HG03565 (cell line): ENCODE data around the gene CTNNA3.
"Not testable (repeated sequence)": the region's sequence is repeated elsewhere in the genome, so short reads cannot be mapped to it uniquely, and the experiment has no call there.

ENCODE experiments used
- ATAC-seq: cut with Tn5 transposase; IDR thresholded peaks from one replicate; pipeline ENCODE4 v1.9.1; 2021; ENCODE audit warnings: mild to moderate bottlenecking, moderate library complexity; ENCODE audit not compliant: unreplicated experiment

The CTNNA3 gene

DNA sequence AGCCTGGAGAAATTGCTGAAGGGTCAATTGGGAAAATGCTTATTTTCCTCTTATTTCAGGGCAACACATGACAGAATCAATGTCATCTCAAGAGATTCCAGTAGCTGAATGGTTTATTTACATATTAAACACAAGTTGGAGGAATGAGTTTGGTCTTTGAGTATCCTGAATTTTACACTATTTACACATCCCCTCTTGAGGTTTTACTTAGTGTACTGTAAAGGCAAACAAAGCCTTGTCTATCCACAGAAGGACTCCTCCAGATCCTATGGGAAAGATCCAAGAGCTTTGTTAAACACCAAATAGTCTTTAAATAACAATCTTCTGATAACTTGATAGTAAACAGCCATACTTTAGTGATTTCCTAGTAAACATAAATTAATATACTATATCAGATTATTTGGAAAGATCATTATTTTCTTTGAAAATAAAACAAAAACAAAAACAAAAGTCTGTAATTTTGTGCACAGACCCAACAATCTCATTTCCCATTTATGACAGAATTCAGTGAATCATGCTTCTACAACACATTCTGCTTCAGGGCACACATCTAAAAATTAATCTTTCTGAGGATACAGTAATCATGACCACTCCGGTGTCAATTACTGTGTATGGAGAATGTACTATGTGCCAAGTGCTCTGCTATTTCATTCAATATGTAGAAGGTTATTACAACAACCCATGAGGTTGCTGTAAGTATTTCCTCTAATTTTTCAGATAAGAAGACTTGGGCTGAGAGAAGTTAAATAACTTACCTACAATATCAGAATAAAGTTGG, 1345.2 kb downstream of the CTNNA3 start:
- no peak for ATAC-seq

DNA sequence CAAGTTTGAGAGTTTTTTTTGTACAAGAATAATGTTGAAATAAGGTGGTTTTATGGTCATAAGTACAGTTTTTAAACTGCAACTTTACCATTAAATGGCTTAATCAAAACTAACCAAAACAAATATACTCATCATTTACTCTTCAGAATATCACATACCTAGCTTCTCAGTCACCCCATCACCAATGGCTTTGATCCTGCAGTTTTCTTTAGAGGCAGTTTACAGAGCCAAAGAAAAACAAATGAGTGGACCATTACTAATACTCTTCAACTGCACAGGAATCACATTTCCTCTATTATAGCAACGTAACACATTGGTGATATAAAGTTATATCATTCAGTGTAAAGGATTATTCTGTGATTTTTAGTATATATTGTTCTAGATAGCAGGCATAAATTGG, 1346.3 kb downstream of the CTNNA3 start:
- ATAC-seq, result no peak

GRCh38 chr10:66349076-66349475, 1346.9 kb downstream of the CTNNA3 start:
- ATAC-seq, result no peak

- no peak for ATAC-seq
Measured at GRCh38 chr10:66337211-66337610, 1358.8 kb downstream of the CTNNA3 start.

DNA sequence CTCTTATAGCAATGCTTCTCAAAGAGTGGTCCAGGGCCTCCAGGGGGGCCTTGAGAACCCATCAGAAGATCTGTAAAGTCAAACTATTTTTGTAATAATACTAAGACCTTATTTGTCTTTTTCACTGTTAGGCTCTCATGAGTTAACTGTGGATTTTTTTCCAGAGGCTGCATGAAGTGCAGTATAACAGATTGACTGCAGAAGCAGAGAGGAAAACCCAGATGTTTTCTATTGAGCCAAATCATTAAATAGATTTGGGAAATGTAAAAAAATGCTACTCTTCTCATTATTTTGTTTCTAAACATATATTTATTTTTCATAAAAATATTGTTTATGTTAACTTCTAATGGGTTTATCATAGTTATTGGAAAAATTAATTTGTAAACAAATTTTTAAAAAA, 1359.2 kb downstream of the CTNNA3 start:
- no peak for ATAC-seq

DNA sequence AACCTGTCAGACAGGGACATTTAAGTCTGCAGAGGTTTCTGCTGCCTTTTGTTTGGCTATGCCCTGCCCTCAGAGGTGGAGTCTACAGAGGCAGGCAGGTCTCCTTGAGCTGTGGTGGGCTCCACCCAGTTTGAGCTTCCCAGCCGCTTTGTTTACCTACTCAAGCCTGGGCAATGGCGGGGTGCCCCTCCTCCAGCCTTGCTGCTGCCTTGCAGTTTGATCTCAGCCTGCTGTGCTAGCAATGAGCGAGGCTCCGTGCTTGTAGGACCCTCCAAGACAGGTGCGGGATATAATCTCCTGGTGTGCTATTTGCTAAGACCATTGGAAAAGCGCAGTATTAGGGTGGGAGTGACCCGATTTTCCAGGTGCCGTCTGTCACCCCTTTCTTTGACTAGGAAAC, 1360.2 kb downstream of the CTNNA3 start:
- ATAC-seq, result not testable (repeated sequence)

GRCh38 chr10:66329147-66329546, 1366.8 kb downstream of the CTNNA3 start:
- ATAC-seq, result no peak

DNA sequence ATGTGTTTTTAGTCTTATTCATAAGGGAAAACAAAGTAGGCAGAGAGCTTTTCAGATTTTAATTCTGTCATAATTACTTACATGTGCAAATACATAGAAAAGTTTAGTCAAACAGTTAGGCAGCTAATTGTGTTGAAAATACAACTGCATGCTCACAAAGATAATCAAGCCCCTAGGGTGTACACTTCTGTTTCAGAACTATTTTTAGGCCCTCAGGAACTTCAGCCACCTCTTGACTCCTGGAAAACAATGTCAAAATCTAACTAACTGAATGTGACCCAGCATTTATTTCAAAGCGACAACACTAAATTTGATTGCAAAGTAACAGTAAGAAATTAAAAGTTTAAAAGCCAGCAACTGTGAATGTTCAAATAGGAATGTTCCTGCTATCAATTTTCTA, 1369.1 kb downstream of the CTNNA3 start:
- no peak for ATAC-seq

DNA sequence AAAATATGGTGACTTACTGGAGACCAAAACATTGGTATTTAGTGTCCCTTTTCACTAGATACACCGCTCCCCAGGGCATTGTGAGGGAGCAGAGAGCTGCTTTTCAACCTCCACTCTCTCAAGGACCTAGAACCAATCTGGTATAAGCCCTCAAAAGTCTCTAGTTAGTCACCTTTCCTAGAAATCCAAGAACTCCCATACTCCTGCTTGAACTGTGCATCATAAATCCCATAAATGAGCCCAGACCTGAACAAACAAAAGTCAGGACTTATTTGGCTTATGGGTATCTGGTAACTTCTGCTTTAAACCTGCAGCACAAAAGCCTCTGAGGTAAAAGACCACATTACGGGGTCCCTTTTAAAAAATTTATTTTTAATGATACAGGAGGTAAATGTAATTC, 1373.2 kb downstream of the CTNNA3 start:
- no peak for ATAC-seq

DNA sequence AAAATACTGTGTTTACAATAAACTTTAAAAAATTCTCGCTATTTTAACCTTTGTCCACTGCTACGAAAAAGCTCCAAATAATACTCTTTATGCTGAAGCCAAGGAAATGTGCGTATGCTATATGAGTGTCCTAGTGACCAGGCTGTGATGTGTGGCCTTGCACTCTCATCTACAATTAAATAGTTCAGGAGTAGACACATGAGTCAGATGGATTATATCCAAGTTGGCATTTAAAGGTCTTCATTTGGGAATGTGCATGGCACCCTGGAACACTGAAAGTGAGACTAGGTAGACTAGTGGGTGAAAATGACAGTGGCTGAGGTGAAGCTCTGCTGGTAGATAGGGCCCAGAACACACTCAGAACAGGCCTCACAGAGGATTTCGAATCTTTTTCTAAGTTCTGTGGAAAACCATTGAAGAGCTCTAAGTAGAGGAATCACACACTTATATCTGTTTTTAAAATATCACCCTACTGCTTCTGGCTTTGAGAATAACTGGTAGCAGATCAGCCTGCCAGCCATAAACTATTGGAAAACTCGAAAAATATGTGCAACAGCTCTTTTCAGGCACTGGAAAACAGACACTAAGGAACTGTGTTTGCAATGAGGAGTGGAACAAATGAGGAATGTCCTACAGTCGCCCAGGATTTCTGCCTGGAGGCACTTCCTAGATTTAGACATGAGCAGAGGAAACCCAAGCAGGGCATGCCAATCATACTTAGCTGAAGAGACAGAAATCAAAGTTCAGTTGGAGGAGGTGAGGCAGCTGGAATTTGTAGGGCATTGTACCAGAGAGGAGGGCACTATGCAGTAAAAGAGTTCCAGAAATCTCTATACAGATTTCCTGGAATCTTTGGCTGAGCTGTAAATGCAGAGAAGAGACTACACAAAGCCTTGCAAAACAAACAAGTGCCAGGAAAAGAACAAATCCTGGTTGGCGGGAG, 1374.0 kb downstream of the CTNNA3 start:
- ATAC-seq, result no peak

DNA sequence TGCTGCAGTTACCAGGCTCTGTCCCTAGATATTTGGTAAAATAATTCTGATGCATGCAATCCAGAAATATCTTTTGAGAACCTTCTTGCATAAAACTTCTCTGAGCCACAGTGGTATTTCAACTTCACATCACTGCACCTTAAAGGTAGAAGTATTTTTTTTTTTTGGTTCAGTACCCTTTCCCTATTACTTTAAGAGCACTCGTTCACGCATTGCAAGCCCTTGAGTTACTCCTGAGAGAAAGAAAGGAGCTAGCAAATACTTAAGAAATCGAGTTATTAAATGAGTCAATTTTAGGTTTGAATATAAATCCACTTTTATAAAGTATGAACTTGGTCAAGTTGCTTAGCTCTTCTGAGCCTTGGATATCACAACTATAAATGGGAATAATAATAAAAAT, 1377.2 kb downstream of the CTNNA3 start:
- no peak for ATAC-seq

DNA sequence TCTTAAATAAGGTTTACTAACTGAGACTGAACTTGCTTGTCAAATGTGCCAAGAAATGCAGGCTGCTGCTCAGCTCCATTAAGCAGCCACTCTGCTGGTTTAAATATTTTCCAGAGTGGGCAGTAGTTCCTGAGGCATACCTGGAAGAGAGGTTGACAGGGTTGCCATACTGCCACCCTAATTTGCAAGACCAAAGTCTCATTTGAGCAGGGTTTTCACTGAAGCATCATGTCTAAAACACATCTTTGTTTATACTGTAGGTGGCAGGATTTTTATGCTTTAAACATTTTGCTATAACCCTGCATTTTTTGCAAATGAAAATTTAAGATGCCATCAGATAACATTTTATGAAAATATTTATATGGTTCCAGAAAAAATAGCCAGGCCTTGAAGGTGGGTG, 1388.2 kb downstream of the CTNNA3 start:
- ATAC-seq, result no peak

- ATAC-seq, result no peak
Measured at GRCh38 chr10:66301078-66301477, 1394.9 kb downstream of the CTNNA3 start.

GRCh38 chr10:66295602-66296001, 1400.4 kb downstream of the CTNNA3 start:
- ATAC-seq, result no peak

DNA sequence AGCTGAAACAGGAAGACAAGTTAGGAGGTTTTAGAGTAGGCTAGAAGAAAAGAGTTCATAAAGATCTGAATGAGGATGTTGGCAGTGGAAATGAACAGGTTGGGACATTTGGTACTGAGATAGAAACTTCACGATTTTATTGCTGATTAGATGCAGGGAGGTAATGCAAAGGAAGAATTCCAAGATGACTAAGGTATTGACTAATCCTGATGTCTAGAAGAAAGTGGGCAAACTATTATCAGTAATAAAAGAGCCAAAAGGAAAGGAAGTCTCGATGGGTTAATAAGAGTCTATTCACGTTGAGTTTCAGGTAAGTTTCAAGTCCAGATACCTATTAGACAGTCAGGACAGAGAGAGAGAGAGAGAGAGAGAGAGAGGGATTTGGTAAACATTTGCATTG, 1401.5 kb downstream of the CTNNA3 start:
- ATAC-seq, result no peak

DNA sequence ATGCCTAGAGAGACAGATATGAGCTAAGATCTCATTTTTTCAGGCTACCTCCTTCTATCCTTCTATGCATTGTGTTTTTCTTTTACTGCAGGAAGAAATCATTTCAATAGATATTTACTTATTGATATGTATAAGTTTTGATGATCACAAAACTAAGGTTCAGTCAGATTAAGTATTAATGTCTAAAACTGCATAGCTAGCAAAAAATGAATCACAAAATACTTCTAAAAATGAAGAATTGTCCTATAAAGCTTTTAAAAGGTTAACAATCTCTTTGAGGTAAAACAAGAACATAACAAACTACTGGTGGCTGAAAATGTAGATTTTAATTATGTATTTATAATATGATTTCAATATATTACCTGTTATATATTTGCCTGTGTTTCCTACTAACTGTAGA, 1403.1 kb downstream of the CTNNA3 start:
- no peak for ATAC-seq

- no peak for ATAC-seq
Measured at GRCh38 chr10:66292456-66292855, 1403.5 kb downstream of the CTNNA3 start.

- ATAC-seq, result no peak
Measured at GRCh38 chr10:66291133-66291532, 1404.9 kb downstream of the CTNNA3 start.

GRCh38 chr10:66284621-66285020, 1411.4 kb downstream of the CTNNA3 start:
- no peak for ATAC-seq

- no peak for ATAC-seq
Measured at GRCh38 chr10:66283874-66284464, 1412.0 kb downstream of the CTNNA3 start.

- no peak for ATAC-seq
Measured at GRCh38 chr10:66283064-66283463, 1412.9 kb downstream of the CTNNA3 start.

- ATAC-seq, result no peak
Measured at GRCh38 chr10:66281327-66281726, 1414.7 kb downstream of the CTNNA3 start.
